ENCODE results near the gene OVCH1.

- TF ChIP-seq CTCF (IDR thresholded peaks at IDR 0.05): no peak
- TF ChIP-seq POLR2A (IDR thresholded peaks at IDR 0.05): no peak
Measured at GRCh38 chr12:29455087-29455486, 42.4 kb downstream of the OVCH1 start.

Measured in thyroid gland (tissue), 4 donors.